ENCODE results near the gene DSTN. TPM values are rescaled to one million over a fixed set of nuclear protein-coding genes. Genes with fewer than 3 reads are reported as not detected.

DSTN gene
- 445 and 560 TPM in 2 replicates for total RNA-seq (2014; rRNA removed; shearing (Covaris generic))

- peak; percentile 92 for DNase-seq (ENCODE audit: low spot score)
Measured at GRCh38 chr20:17569616-17570346, at the start of gene DSTN. TSS of gene DSTN (plus strand) at chr20:17570075. CDS start at chr20:17570209, 134 bp downstream.

GRCh38 chr20:17520583-17520982, 49.3 kb upstream of the DSTN start:
- no peak for DNase-seq (ENCODE audit: low spot score)

- DNase-seq (ENCODE audit: low spot score): no peak
Measured at GRCh38 chr20:17522528-17522927, 47.3 kb upstream of the DSTN start.

- no peak for DNase-seq (ENCODE audit: low spot score)
Measured at GRCh38 chr20:17523326-17523725, 46.5 kb upstream of the DSTN start.

GRCh38 chr20:17524560-17524959, 45.3 kb upstream of the DSTN start:
- DNase-seq (ENCODE audit: low spot score): no peak

- no peak for DNase-seq (ENCODE audit: low spot score)
Measured at GRCh38 chr20:17525132-17525531, 44.7 kb upstream of the DSTN start.

GRCh38 chr20:17525650-17526049, 44.2 kb upstream of the DSTN start:
- peak; percentile 55 for DNase-seq (ENCODE audit: low spot score)

- DNase-seq (ENCODE audit: low spot score): no peak
Measured at GRCh38 chr20:17529586-17529985, 40.3 kb upstream of the DSTN start.

- no peak for DNase-seq (ENCODE audit: low spot score)
Measured at GRCh38 chr20:17530153-17530552, 39.7 kb upstream of the DSTN start.

- no peak for DNase-seq (ENCODE audit: low spot score)
Measured at GRCh38 chr20:17530716-17531664, 38.9 kb upstream of the DSTN start, which contains the start of gene BFSP1. TSS of gene BFSP1 (minus strand) at chr20:17531379. CDS start at chr20:17531329, 50 bp downstream.

GRCh38 chr20:17531665-17532025, 38.2 kb upstream of the DSTN start:
- DNase-seq (ENCODE audit: low spot score): no peak

GRCh38 chr20:17533396-17533795, 36.5 kb upstream of the DSTN start:
- peak; percentile 31 for DNase-seq (ENCODE audit: low spot score)

- no peak for DNase-seq (ENCODE audit: low spot score)
Measured at GRCh38 chr20:17534077-17534476, 35.8 kb upstream of the DSTN start.

- peak; percentile 80 for DNase-seq (ENCODE audit: low spot score)
Measured at GRCh38 chr20:17536944-17537444, 32.9 kb upstream of the DSTN start.

- no peak for DNase-seq (ENCODE audit: low spot score)
Measured at GRCh38 chr20:17537959-17538358, 31.9 kb upstream of the DSTN start.

GRCh38 chr20:17538517-17539170, 31.2 kb upstream of the DSTN start:
- peak; percentile 84 for DNase-seq (ENCODE audit: low spot score)

GRCh38 chr20:17541596-17541995, 28.3 kb upstream of the DSTN start:
- DNase-seq (ENCODE audit: low spot score): no peak

GRCh38 chr20:17541996-17542395, 27.9 kb upstream of the DSTN start:
- DNase-seq (ENCODE audit: low spot score): peak; percentile 74

- DNase-seq (ENCODE audit: low spot score): no peak
Measured at GRCh38 chr20:17542481-17542880, 27.4 kb upstream of the DSTN start.

GRCh38 chr20:17542993-17543412, 26.9 kb upstream of the DSTN start:
- peak; percentile 64 for DNase-seq (ENCODE audit: low spot score)

- DNase-seq (ENCODE audit: low spot score): no peak
Measured at GRCh38 chr20:17543531-17544131, 26.2 kb upstream of the DSTN start.

Data from A172 (cell line).